DND-41 (cell line): Measurements from ENCODE around the gene PAPPA2.

Experiments
- CTCF ChIP-seq: IDR thresholded peaks from 2 replicates; pipeline ENCODE4 v1.5.1; 2012; ENCODE audit warnings: borderline replicate concordance, low read length, moderate library complexity, mild to moderate bottlenecking; ENCODE audit not compliant: poor library complexity, severe bottlenecking; ENCODE audit errors: extremely low read depth
- EZH2 ChIP-seq: IDR thresholded peaks from 3 replicates; pipeline ENCODE4 v1.6.1; 2012; ENCODE audit warnings: borderline replicate concordance, low read depth, mild to moderate bottlenecking, moderate library complexity, low read length, inconsistent platforms; ENCODE audit not compliant: severe bottlenecking

GRCh38 chr1:176619261-176619660 is 156.3 kb downstream of the PAPPA2 start:
- no peak for TF ChIP-seq CTCF
- no peak for TF ChIP-seq EZH2
